HCT116 (cell line): Measurements from ENCODE around the gene DHRSX. TPM values are rescaled to one million over a fixed set of nuclear protein-coding genes. Genes with fewer than 3 reads are reported as not detected.

ENCODE experiments used
- ATAC-seq: fragments of 200-7000 bp; cut with Tn5 transposase; 2 replicates; pipeline ENCODE4 v1.9.1; 2020; ENCODE audit warnings: mild to moderate bottlenecking, moderate library complexity
- BruUV-seq: library from RNA; stranded (reverse); fragments of 400-500 nt; replicated peaks from 2 replicates; lab custom pipeline; 2021; lab: Mats Ljungman, UMichigan
- CTCF ChIA-PET: fragments of 300-600 bp; sonication (Branson Sonifier 250); formaldehyde crosslinking; loops from one replicate; lab custom pipeline; 2021; ENCODE audit warnings: antibody characterized with exemption; lab: Charles Lee
- POLR2A ChIA-PET: fragments of 300-600, 350-600 bp; sonication (Branson Sonifier 250); formaldehyde crosslinking; loops from one replicate; lab custom pipeline; 2021; ENCODE audit warnings: antibody characterized with exemption; lab: Charles Lee
- RAD21 ChIA-PET, 2 experiments: fragments of 300-600 bp; sonication (Branson Sonifier 250); formaldehyde crosslinking; loops; one replicate each; lab custom pipeline; 2023; ENCODE audit warnings: low total read pairs in 2 of 2; ENCODE audit not compliant: uncharacterized antibody in 2 of 2, unreplicated experiment in 2 of 2, low non-redundant PET in 1 of 2; lab: Charles Lee
- DNase-seq: peaks from one replicate; pipeline ENCODE4 v3.0.0-alpha.2; 2010; ENCODE audit warnings: low read depth, low spot score
- H2AFZ ChIP-seq: fragments of 200-600 bp; shearing (Covaris generic), sonication (generic); 2 replicates; pipeline ENCODE4 v1.6.1; 2017; ENCODE audit warnings: low read depth, mixed run types, mixed read lengths, antibody characterized with exemption, low read length; ENCODE audit not compliant: poor library complexity, severe bottlenecking
- H3K27ac ChIP-seq: 2 replicates; pipeline ENCODE4 v1.5.1; 2012; ENCODE audit warnings: low read depth, low read length
- H3K27me3 ChIP-seq: fragments of 200-600 bp; sonication (generic); 2 replicates; pipeline ENCODE4 v1.6.1; 2016; ENCODE audit warnings: mixed run types, low read length, mixed read lengths; ENCODE audit not compliant: insufficient read depth
- H3K36me3 ChIP-seq, 2 experiments: fragments of 200-500 bp in 1 of 2; fragments of 200-600 bp in 1 of 2; sonication (Bioruptor generic) in 1 of 2; sonication (generic) in 1 of 2; 2 replicates each; pipeline versions ENCODE4 v1.5.1 to v1.6.1; 2014 to 2016; ENCODE audit warnings: low read length in 2 of 2, inconsistent platforms in 1 of 2, mixed read lengths in 1 of 2, mixed run types in 1 of 2; ENCODE audit not compliant: insufficient read depth in 2 of 2, control insufficient read depth in 1 of 2
- H3K4me1 ChIP-seq, 2 experiments: fragments of 200-600 bp in 1 of 2; sonication (generic) in 1 of 2; 2 replicates each; pipeline versions ENCODE4 v1.5.1 to v1.6.1; 2012 to 2017; ENCODE audit warnings: low read length in 2 of 2, inconsistent platforms in 1 of 2, mild to moderate bottlenecking in 1 of 2, mixed read lengths in 1 of 2, mixed run types in 1 of 2, moderate library complexity in 1 of 2; ENCODE audit not compliant: insufficient read depth in 2 of 2, control insufficient read depth in 1 of 2
- H3K4me2 ChIP-seq: fragments of 200-600 bp; sonication (generic); 2 replicates; pipeline ENCODE4 v1.6.1; 2017; ENCODE audit warnings: mixed run types, low read length, mixed read lengths
- H3K4me3 ChIP-seq, 2 experiments: fragments of 200-600 bp in 1 of 2; sonication (generic) in 1 of 2; replicated peaks in 1 of 2; 2 replicates each; pipeline ENCODE4 v1.5.1; 2011 to 2016; ENCODE audit warnings: low read length in 2 of 2, control low read depth in 1 of 2, low read depth in 1 of 2, mild to moderate bottlenecking in 1 of 2, mixed read lengths in 1 of 2, mixed run types in 1 of 2
- H3K79me2 ChIP-seq: fragments of 200-600 bp; sonication (generic); 2 replicates; pipeline ENCODE4 v1.6.1; 2017; ENCODE audit warnings: mild to moderate bottlenecking, mixed run types, low read length, moderate library complexity, mixed read lengths; ENCODE audit not compliant: insufficient read depth
- H3K9ac ChIP-seq: fragments of 200-600 bp; sonication (generic); 2 replicates; pipeline ENCODE4 v1.6.1; 2016; ENCODE audit warnings: low read length, mixed read lengths
- H3K9me2 ChIP-seq: fragments of 200-600 bp; sonication (generic), shearing (Covaris generic); 2 replicates; pipeline ENCODE4 v1.6.1; 2017; ENCODE audit warnings: mixed run types, mild to moderate bottlenecking, moderate library complexity; ENCODE audit not compliant: insufficient read depth
- H3K9me3 ChIP-seq, 2 experiments: fragments of 200-500 bp in 1 of 2; fragments of 200-600 bp in 1 of 2; sonication (Bioruptor generic) in 1 of 2; sonication (generic) in 1 of 2; 2 replicates each; pipeline ENCODE4 v1.6.1; 2014 to 2017; ENCODE audit warnings: low read length in 2 of 2, mixed read lengths in 2 of 2, inconsistent platforms in 1 of 2, low read depth in 1 of 2, mild to moderate bottlenecking in 1 of 2, mixed run types in 1 of 2, moderate library complexity in 1 of 2; ENCODE audit not compliant: control insufficient read depth in 1 of 2, insufficient read depth in 1 of 2
- H4K20me1 ChIP-seq: fragments of 200-600 bp; sonication (generic), shearing (Covaris generic); 2 replicates; pipeline ENCODE4 v1.6.1; 2017; ENCODE audit warnings: mixed run types, mild to moderate bottlenecking, moderate library complexity; ENCODE audit not compliant: insufficient read depth
- CBX3 ChIP-seq: IDR thresholded peaks from 2 replicates; pipeline ENCODE4 v1.6.1; 2012; ENCODE audit warnings: low read depth
- CEBPB ChIP-seq: IDR thresholded peaks from 2 replicates; pipeline ENCODE4 v1.6.1; 2012; ENCODE audit warnings: low read depth
- CTCF ChIP-seq, 3 experiments: fragments of 200-600 bp in 1 of 3; sonication (generic) in 1 of 3; IDR thresholded peaks in 2 of 3; conservative IDR thresholded peaks in 1 of 3; 2 replicates each; pipeline ENCODE4 v1.5.1; 2012 to 2017; ENCODE audit warnings: low read depth in 2 of 3, low read length in 2 of 3, antibody characterized with exemption in 1 of 3, borderline replicate concordance in 1 of 3, control low read depth in 1 of 3, mild to moderate bottlenecking in 1 of 3, mixed read lengths in 1 of 3, mixed run types in 1 of 3, moderate library complexity in 1 of 3; ENCODE audit not compliant: insufficient read depth in 1 of 3
- EGR1 ChIP-seq: IDR thresholded peaks from 2 replicates; pipeline ENCODE4 v1.6.1; 2012; ENCODE audit warnings: low read depth
- ELF1 ChIP-seq: IDR thresholded peaks from 2 replicates; pipeline ENCODE4 v1.6.1; 2012; ENCODE audit warnings: low read depth, borderline replicate concordance
- EZH2 ChIP-seq: fragments of 200-600 bp; sonication (generic); IDR thresholded peaks from 2 replicates; pipeline ENCODE4 v1.6.1; 2017; ENCODE audit warnings: antibody characterized with exemption, mixed run types
- EZH2phosphoT487 ChIP-seq: fragments of 200-600 bp; IDR thresholded peaks from 2 replicates; pipeline ENCODE4 v1.6.1; 2018; ENCODE audit warnings: antibody characterized with exemption, borderline replicate concordance
- JUND ChIP-seq: IDR thresholded peaks from 2 replicates; pipeline ENCODE4 v1.6.1; 2012
- POLR2A ChIP-seq: IDR thresholded peaks from 2 replicates; pipeline ENCODE4 v1.7.0; 2011; ENCODE audit warnings: borderline replicate concordance; ENCODE audit not compliant: insufficient read depth, insufficient read length; ENCODE audit errors: extremely low read depth
- SIN3A ChIP-seq: IDR thresholded peaks from 2 replicates; pipeline ENCODE4 v1.6.1; 2012; ENCODE audit warnings: low read depth
- SP1 ChIP-seq: IDR thresholded peaks from 2 replicates; pipeline ENCODE4 v1.6.1; 2012; ENCODE audit warnings: low read depth
- SRF ChIP-seq: IDR thresholded peaks from 2 replicates; pipeline ENCODE4 v1.6.1; 2012; ENCODE audit warnings: low read depth
- YY1 ChIP-seq: IDR thresholded peaks from 2 replicates; pipeline ENCODE4 v1.6.1; 2011; ENCODE audit warnings: low read length, low read depth, moderate library complexity, mild to moderate bottlenecking; ENCODE audit not compliant: insufficient replicate concordance; ENCODE audit errors: extremely low read depth
- ZFX ChIP-seq: fragments of 450-650 bp; IDR thresholded peaks from 2 replicates; pipeline ENCODE4 v1.6.1; 2017
- intact Hi-C: fragments of 100-400 bp; cut with micrococcal nuclease; formaldehyde crosslinking; loops from 2 replicates; pipeline ENCODE4 v1.10.0; 2022
- total RNA-seq: library from RNA; stranded (reverse); gene quantifications from one replicate; pipeline ENCODE4 v1.2.1, GENCODE V29; 2021; ENCODE audit not compliant: unreplicated experiment
- TF ChIP-seq, protein P1 (sequence below): IDR thresholded peaks from 2 replicates; pipeline ENCODE4 v1.6.1; 2012; ENCODE audit warnings: low read depth
- TF ChIP-seq, protein P2 (sequence below): IDR thresholded peaks from 2 replicates; pipeline ENCODE4 v1.6.1; 2011; ENCODE audit warnings: mild to moderate bottlenecking, low read length, moderate library complexity; ENCODE audit not compliant: insufficient replicate concordance; ENCODE audit errors: extremely low read depth
- TF ChIP-seq, protein P3 (sequence below): IDR thresholded peaks from 2 replicates; pipeline ENCODE4 v1.6.1; 2012

Gene DHRSX
- total RNA-seq, 1 experiment from 2014 or later: 11.9 TPM

- H4K20me1 ChIP-seq: no peaks in the 10 kb centered on the region
- CTCF ChIA-PET: no interaction called here
- no peaks in the 10 kb centered on the region for H3K36me3 ChIP-seq
- H3K4me1 ChIP-seq: no peaks in the 10 kb centered on the region
- no peak overlapping the region for H3K4me3 ChIP-seq
- H3K4me2 ChIP-seq: no peak overlapping the region
- no peak overlapping the region for H3K27ac ChIP-seq
- no peak overlapping the region for H2AFZ ChIP-seq
- no peak for ATAC-seq
- RAD21 ChIA-PET: no interaction called here
- H3K79me2 ChIP-seq: no peaks in the 10 kb centered on the region
- intact Hi-C loops: no loop called here
- H3K9me2 ChIP-seq: no peaks in the 10 kb centered on the region
- H3K9ac ChIP-seq: no peak overlapping the region
- no TSS peak for BruUV-seq
- TF ChIP-seq POLR2A (no peak), CEBPB (no peak), EZH2 (no peak), SRF (no peak), CTCF (IDR thresholded peaks at IDR 0.05 in 2 of 3, conservative IDR thresholded peaks at IDR 0.05 in 1 of 3; ENCODE audit: borderline replicate concordance in 1 of 3, insufficient read depth in 1 of 3, low read depth in 2 of 3, low read length in 2 of 3) (no peak), YY1 (no peak), SP1 (no peak), ZFX (no peak), ELF1 (no peak), EZH2phosphoT487 (no peak), CBX3 (no peak), JUND (no peak), SIN3A (no peak), EGR1 (no peak)
- TF ChIP-seq, protein P1, sequence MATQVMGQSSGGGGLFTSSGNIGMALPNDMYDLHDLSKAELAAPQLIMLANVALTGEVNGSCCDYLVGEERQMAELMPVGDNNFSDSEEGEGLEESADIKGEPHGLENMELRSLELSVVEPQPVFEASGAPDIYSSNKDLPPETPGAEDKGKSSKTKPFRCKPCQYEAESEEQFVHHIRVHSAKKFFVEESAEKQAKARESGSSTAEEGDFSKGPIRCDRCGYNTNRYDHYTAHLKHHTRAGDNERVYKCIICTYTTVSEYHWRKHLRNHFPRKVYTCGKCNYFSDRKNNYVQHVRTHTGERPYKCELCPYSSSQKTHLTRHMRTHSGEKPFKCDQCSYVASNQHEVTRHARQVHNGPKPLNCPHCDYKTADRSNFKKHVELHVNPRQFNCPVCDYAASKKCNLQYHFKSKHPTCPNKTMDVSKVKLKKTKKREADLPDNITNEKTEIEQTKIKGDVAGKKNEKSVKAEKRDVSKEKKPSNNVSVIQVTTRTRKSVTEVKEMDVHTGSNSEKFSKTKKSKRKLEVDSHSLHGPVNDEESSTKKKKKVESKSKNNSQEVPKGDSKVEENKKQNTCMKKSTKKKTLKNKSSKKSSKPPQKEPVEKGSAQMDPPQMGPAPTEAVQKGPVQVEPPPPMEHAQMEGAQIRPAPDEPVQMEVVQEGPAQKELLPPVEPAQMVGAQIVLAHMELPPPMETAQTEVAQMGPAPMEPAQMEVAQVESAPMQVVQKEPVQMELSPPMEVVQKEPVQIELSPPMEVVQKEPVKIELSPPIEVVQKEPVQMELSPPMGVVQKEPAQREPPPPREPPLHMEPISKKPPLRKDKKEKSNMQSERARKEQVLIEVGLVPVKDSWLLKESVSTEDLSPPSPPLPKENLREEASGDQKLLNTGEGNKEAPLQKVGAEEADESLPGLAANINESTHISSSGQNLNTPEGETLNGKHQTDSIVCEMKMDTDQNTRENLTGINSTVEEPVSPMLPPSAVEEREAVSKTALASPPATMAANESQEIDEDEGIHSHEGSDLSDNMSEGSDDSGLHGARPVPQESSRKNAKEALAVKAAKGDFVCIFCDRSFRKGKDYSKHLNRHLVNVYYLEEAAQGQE: no peak
- TF ChIP-seq, protein P2, sequence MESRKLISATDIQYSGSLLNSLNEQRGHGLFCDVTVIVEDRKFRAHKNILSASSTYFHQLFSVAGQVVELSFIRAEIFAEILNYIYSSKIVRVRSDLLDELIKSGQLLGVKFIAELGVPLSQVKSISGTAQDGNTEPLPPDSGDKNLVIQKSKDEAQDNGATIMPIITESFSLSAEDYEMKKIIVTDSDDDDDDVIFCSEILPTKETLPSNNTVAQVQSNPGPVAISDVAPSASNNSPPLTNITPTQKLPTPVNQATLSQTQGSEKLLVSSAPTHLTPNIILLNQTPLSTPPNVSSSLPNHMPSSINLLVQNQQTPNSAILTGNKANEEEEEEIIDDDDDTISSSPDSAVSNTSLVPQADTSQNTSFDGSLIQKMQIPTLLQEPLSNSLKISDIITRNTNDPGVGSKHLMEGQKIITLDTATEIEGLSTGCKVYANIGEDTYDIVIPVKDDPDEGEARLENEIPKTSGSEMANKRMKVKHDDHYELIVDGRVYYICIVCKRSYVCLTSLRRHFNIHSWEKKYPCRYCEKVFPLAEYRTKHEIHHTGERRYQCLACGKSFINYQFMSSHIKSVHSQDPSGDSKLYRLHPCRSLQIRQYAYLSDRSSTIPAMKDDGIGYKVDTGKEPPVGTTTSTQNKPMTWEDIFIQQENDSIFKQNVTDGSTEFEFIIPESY: no peak
- TF ChIP-seq, protein P3, sequence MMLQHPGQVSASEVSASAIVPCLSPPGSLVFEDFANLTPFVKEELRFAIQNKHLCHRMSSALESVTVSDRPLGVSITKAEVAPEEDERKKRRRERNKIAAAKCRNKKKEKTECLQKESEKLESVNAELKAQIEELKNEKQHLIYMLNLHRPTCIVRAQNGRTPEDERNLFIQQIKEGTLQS: no peak
- POLR2A ChIA-PET: no interaction called here
- no peaks in the 10 kb centered on the region for H3K9me3 ChIP-seq
- no peak for DNase-seq
- no peaks in the 10 kb centered on the region for H3K27me3 ChIP-seq
Measured at GRCh38 chrX:2370456-2370855, 130.3 kb downstream of the DHRSX start.
